ENCODE data around the gene SCAPER. TPM values are rescaled to one million over a fixed set of nuclear protein-coding genes. Genes with fewer than 3 reads are reported as not detected.

The SCAPER gene
- polyA plus RNA-seq, 4 donors, result 8.1 to 25.9 (median 14.0) TPM

DNA sequence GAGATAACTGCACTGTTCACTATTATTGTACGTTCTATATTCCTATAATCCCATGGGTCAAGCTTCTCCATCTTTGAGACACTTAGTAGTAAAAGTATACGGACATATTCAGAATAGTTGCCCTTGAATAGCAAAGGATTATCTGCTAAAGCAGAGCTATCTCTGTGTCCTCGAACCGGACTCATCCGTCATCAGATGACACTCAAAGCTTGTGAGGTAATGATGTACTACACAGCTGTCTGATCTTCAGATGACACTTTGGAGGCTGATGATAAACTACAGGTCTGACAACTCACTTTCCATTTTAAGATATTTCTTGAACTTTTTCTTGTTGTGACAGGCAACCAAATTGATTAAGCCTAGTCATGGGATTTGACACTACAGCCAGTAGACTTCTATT is 240.2 kb downstream of the SCAPER start:
- H3K27ac ChIP-seq (ENCODE audit: low read depth in 1 of 3, low read length in 2 of 3), result no peak overlapping the region
- H3K36me3 ChIP-seq (ENCODE audit: control insufficient read depth in 3 of 3, insufficient read depth in 2 of 3, low read depth in 1 of 3, low read length in 3 of 3), result no peaks in the 10 kb centered on the region
- no peaks in the 10 kb centered on the region for H3K4me1 ChIP-seq (ENCODE audit: control insufficient read depth in 3 of 3, insufficient read depth in 2 of 3, low read depth in 1 of 3, low read length in 2 of 3)
- H3K4me3 ChIP-seq (ENCODE audit: low read depth in 1 of 3, low read length in 3 of 3), result no peak overlapping the region
- WGBS, 3 donors, result 87 to 95% (median 88%) methylated on average over 5 of the region's 5 CpGs
- DNase-seq, result no peak
- FAIRE-seq, result no peak
- H3K9me3 ChIP-seq (ENCODE audit: control insufficient read depth in 2 of 2, insufficient read depth in 1 of 2, low read depth in 1 of 2, low read length in 1 of 2), result peaks cover 0 to 3% of the 10 kb centered on the region in 2 donors
- H3K27me3 ChIP-seq (ENCODE audit: control insufficient read depth in 3 of 3, insufficient read depth in 3 of 3, low read length in 3 of 3), result no peaks in the 10 kb centered on the region

DNA sequence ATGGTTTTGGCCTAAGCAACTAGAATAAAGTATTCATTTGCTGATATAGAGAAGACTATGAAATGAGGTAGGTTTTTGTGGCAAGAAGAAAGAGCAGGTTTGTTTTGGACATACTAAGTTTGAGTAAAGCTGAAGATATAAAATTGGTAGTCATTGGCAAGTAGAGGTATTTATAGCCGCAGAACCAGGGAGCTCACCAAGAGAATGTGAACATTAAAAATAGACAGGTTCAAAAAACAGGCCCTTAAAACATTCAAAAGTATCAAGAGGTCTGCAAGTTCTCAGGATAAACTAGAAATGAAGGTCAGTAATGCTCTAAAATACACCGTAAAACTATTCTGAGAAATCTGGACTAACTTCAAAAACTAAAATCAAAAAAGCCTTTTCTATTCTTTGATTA is 240.7 kb downstream of the SCAPER start:
- no peak for FAIRE-seq
- no peaks in the 10 kb centered on the region for H3K27me3 ChIP-seq (ENCODE audit: control insufficient read depth in 3 of 3, insufficient read depth in 3 of 3, low read length in 3 of 3)
- no peaks in the 10 kb centered on the region for H3K4me1 ChIP-seq (ENCODE audit: control insufficient read depth in 3 of 3, insufficient read depth in 2 of 3, low read depth in 1 of 3, low read length in 2 of 3)
- H3K27ac ChIP-seq (ENCODE audit: low read depth in 1 of 3, low read length in 2 of 3), result no peak overlapping the region
- peaks cover 0 to under 1% (median 0%) of the 10 kb centered on the region in 3 donors for H3K36me3 ChIP-seq (ENCODE audit: control insufficient read depth in 3 of 3, insufficient read depth in 2 of 3, low read depth in 1 of 3, low read length in 3 of 3)
- DNase-seq, result no peak
- WGBS, 3 donors, result 95 to 100% (median 98%) methylated on average over 2 of the region's 2 CpGs
- H3K9me3 ChIP-seq (ENCODE audit: control insufficient read depth in 2 of 2, insufficient read depth in 1 of 2, low read depth in 1 of 2, low read length in 1 of 2), result peaks cover 0 to 3% of the 10 kb centered on the region in 2 donors
- no peak overlapping the region for H3K4me3 ChIP-seq (ENCODE audit: low read depth in 1 of 3, low read length in 3 of 3)

DNA sequence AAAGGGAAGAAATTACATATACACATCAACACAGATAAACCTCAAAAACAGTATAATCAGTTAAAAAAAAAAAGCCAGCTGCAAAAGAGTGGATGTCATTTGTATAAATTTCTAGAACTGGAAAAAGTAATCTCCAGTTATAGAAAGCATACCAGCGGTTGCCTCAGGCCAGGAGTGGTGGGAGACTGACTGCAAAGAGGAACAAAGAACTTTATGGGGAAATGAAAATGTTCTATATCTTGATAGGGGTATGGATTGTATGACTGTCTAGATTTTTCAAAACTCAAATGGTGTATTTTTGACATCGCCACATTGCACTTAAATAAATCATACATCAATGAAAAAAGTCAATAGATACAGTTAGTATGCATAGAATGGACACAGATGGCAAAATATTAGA is 241.6 kb downstream of the SCAPER start:
- Histone ChIP-seq H3K4me1 (ENCODE audit: control insufficient read depth in 3 of 3, insufficient read depth in 2 of 3, low read depth in 1 of 3, low read length in 2 of 3) (no peaks in the 10 kb centered on the region), H3K9me3 (ENCODE audit: control insufficient read depth in 2 of 2, insufficient read depth in 1 of 2, low read depth in 1 of 2, low read length in 1 of 2) (peaks cover 0 to 3% of the 10 kb centered on the region in 2 donors), H3K36me3 (ENCODE audit: control insufficient read depth in 3 of 3, insufficient read depth in 2 of 3, low read depth in 1 of 3, low read length in 3 of 3) (peaks cover 0 to 4% (median 1%) of the 10 kb centered on the region in 3 donors), H3K27me3 (ENCODE audit: control insufficient read depth in 3 of 3, insufficient read depth in 3 of 3, low read length in 3 of 3) (no peaks in the 10 kb centered on the region), H3K4me3 (ENCODE audit: low read depth in 1 of 3, low read length in 3 of 3) (no peak overlapping the region), H3K27ac (ENCODE audit: low read depth in 1 of 3, low read length in 2 of 3) (no peak overlapping the region)
- no peak for DNase-seq
- 93 to 97% (median 96%) methylated on average over 2 of the region's 2 CpGs for WGBS, 3 donors
- FAIRE-seq, result no peak

DNA sequence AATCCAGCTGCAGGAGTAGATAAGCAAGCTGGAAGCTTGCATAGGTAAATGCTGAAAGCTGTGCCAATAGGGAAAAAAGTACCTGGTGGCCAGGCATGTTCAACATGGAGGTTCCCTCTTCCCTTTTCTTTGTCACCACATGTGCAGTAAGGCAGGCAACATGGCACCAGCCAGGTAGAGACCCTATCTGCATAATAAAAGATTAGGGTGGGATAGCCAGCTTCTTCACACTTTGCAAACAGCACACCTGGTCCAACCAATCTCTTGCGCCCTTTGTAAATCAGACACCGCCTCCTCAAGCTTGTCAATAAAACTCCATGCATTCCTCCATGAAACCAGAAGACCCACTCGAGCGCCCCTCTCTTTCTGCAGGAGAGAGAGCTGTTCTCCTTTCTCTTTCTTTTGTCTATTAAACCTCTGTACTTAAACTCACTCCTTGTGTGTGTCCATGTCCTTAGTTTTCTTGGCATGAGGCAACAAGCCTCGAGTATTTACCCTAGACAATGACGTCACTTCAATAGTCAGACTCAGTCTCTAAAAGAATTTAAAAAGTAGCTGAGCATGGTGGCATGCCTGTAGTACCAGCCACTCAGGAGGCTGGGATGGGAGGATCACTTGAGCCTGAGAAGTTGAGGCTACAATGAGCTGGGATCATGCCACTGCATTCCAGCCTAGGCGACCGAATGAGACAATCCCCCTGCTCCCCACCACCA is 256.3 kb downstream of the SCAPER start:
- peaks cover 0 to 10% of the 10 kb centered on the region in 2 donors for H3K9me3 ChIP-seq (ENCODE audit: control insufficient read depth in 2 of 2, insufficient read depth in 1 of 2, low read depth in 1 of 2, low read length in 1 of 2)
- H3K27me3 ChIP-seq (ENCODE audit: control insufficient read depth in 3 of 3, insufficient read depth in 3 of 3, low read length in 3 of 3), result no peaks in the 10 kb centered on the region
- H3K4me1 ChIP-seq (ENCODE audit: control insufficient read depth in 3 of 3, insufficient read depth in 2 of 3, low read depth in 1 of 3, low read length in 2 of 3), result no peaks in the 10 kb centered on the region
- WGBS, 3 donors, result 89 to 98% (median 96%) methylated on average over 8 of the region's 8 CpGs
- H3K4me3 ChIP-seq (ENCODE audit: low read depth in 1 of 3, low read length in 3 of 3), result no peak overlapping the region
- DNase-seq, result no peak
- no peak for FAIRE-seq
- no peak overlapping the region for H3K27ac ChIP-seq (ENCODE audit: low read depth in 1 of 3, low read length in 2 of 3)
- peaks cover 0 to 7% (median 3%) of the 10 kb centered on the region in 3 donors for H3K36me3 ChIP-seq (ENCODE audit: control insufficient read depth in 3 of 3, insufficient read depth in 2 of 3, low read depth in 1 of 3, low read length in 3 of 3)

DNA sequence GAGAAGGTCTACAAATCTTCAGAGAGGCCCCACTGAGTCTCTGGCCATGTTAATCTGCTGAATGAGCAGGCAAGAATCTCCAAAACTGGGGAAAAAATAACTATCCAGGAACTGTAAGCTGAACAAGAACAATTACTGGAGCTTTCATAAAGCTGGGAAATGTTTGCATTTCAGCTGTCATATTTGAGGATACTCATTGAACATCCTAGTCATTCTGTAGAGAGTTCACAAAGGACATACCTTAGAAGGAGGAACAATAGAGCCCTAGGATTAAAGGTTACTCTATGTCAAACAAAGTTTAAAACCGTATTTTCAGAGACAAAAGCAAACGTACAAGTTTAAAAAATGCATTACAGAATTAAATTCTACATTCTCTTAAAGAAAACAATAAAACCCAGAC is 257.5 kb downstream of the SCAPER start:
- no peak for FAIRE-seq
- Histone ChIP-seq H3K36me3 (ENCODE audit: control insufficient read depth in 3 of 3, insufficient read depth in 2 of 3, low read depth in 1 of 3, low read length in 3 of 3) (peaks cover 0 to 11% (median 3%) of the 10 kb centered on the region in 3 donors), H3K27me3 (ENCODE audit: control insufficient read depth in 3 of 3, insufficient read depth in 3 of 3, low read length in 3 of 3) (no peaks in the 10 kb centered on the region), H3K4me1 (ENCODE audit: control insufficient read depth in 3 of 3, insufficient read depth in 2 of 3, low read depth in 1 of 3, low read length in 2 of 3) (no peaks in the 10 kb centered on the region), H3K27ac (ENCODE audit: low read depth in 1 of 3, low read length in 2 of 3) (no peak overlapping the region), H3K4me3 (ENCODE audit: low read depth in 1 of 3, low read length in 3 of 3) (no peak overlapping the region), H3K9me3 (ENCODE audit: control insufficient read depth in 2 of 2, insufficient read depth in 1 of 2, low read depth in 1 of 2, low read length in 1 of 2) (peaks cover 0 to 10% of the 10 kb centered on the region in 2 donors)
- WGBS, 3 donors, result 87 to 97% (median 94%) methylated on average over 2 of the region's 2 CpGs
- DNase-seq, result no peak

DNA sequence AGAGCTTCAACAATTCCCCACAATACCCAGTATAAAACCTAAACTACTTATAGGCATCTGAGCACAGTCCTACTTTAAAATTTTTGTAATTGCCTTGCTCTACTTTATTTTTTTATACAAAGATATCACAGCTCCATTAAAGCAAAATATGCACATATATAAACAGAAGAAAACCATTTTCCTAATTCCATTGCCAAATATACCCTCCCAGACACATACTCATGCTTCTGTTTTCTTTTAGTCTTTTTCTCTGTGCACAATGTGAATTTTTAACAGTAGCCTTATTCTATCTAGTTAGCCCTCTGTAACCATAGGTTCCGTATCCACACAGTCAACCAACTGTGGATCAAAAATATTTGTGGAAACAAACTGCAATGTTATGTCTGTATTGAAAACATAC is 260.5 kb downstream of the SCAPER start:
- no peak overlapping the region for H3K27ac ChIP-seq (ENCODE audit: low read depth in 1 of 3, low read length in 2 of 3)
- no peak for DNase-seq
- peaks cover 0 to 12% (median 3%) of the 10 kb centered on the region in 3 donors for H3K36me3 ChIP-seq (ENCODE audit: control insufficient read depth in 3 of 3, insufficient read depth in 2 of 3, low read depth in 1 of 3, low read length in 3 of 3)
- H3K4me1 ChIP-seq (ENCODE audit: control insufficient read depth in 3 of 3, insufficient read depth in 2 of 3, low read depth in 1 of 3, low read length in 2 of 3), result no peaks in the 10 kb centered on the region
- no peaks in the 10 kb centered on the region for H3K27me3 ChIP-seq (ENCODE audit: control insufficient read depth in 3 of 3, insufficient read depth in 3 of 3, low read length in 3 of 3)
- peaks cover 0 to 10% of the 10 kb centered on the region in 2 donors for H3K9me3 ChIP-seq (ENCODE audit: control insufficient read depth in 2 of 2, insufficient read depth in 1 of 2, low read depth in 1 of 2, low read length in 1 of 2)
- WGBS, 3 donors, result 92 to 100% (median 95%) methylated on average over 1 of the region's 1 CpG
- FAIRE-seq, result no peak
- no peak overlapping the region for H3K4me3 ChIP-seq (ENCODE audit: low read depth in 1 of 3, low read length in 3 of 3)

DNA sequence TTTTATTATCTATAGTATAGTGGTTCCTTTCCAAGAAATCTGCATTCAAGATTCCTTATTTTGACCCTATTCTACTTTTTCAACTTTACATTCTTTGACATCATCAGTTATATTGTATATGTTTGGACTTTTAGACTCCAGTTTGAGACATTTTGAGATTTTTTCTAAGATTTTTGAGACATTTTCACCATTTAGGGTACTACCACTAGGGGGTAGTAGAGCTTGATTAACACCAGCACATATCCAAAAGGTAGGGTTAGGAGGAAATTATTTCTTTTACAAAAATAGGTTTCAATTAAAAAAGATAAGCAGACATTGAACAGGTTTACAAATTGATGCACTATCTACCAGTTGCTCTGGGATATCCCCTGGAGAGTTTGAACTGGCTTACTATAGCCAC is 262.5 kb downstream of the SCAPER start:
- Histone ChIP-seq H3K4me1 (ENCODE audit: control insufficient read depth in 3 of 3, insufficient read depth in 2 of 3, low read depth in 1 of 3, low read length in 2 of 3) (no peaks in the 10 kb centered on the region), H3K36me3 (ENCODE audit: control insufficient read depth in 3 of 3, insufficient read depth in 2 of 3, low read depth in 1 of 3, low read length in 3 of 3) (peaks cover 0 to 5% (median 0%) of the 10 kb centered on the region in 3 donors), H3K9me3 (ENCODE audit: control insufficient read depth in 2 of 2, insufficient read depth in 1 of 2, low read depth in 1 of 2, low read length in 1 of 2) (no peaks in the 10 kb centered on the region), H3K27me3 (ENCODE audit: control insufficient read depth in 3 of 3, insufficient read depth in 3 of 3, low read length in 3 of 3) (no peaks in the 10 kb centered on the region), H3K27ac (ENCODE audit: low read depth in 1 of 3, low read length in 2 of 3) (no peak overlapping the region), H3K4me3 (ENCODE audit: low read depth in 1 of 3, low read length in 3 of 3) (no peak overlapping the region)
- DNase-seq, result no peak
- no peak for FAIRE-seq

DNA sequence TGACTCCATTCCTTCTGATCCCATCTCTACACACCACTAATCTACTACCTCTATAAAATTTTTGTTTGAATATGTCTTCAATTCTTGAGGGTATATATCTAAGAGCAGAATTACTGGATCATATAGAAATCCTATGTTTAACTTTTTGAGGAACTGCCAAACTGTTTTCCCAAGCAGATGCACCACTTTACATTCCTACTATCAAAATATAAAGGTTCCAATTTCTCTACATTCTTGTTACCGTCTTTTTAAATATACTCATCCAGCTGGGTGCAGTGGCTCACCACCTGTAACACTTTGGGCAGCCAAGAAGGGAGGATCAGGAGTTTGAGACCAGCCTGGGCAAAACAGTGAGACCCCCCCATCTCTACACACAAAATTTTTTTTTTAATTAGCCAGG is 268.0 kb downstream of the SCAPER start:
- FAIRE-seq (no peak), DNase-seq (no peak)
- no peak overlapping the region for H3K27ac ChIP-seq (ENCODE audit: low read depth in 1 of 3, low read length in 2 of 3)
- H3K4me3 ChIP-seq (ENCODE audit: low read depth in 1 of 3, low read length in 3 of 3), result no peak overlapping the region
- no peaks in the 10 kb centered on the region for H3K27me3 ChIP-seq (ENCODE audit: control insufficient read depth in 3 of 3, insufficient read depth in 3 of 3, low read length in 3 of 3)
- H3K4me1 ChIP-seq (ENCODE audit: control insufficient read depth in 3 of 3, insufficient read depth in 2 of 3, low read depth in 1 of 3, low read length in 2 of 3), result no peaks in the 10 kb centered on the region
- 86 to 100% (median 92%) methylated on average over 1 of the region's 1 CpG for WGBS, 3 donors
- H3K9me3 ChIP-seq (ENCODE audit: control insufficient read depth in 2 of 2, insufficient read depth in 1 of 2, low read depth in 1 of 2, low read length in 1 of 2), result peaks cover 2 to 35% of the 10 kb centered on the region in 2 donors
- H3K36me3 ChIP-seq (ENCODE audit: control insufficient read depth in 3 of 3, insufficient read depth in 2 of 3, low read depth in 1 of 3, low read length in 3 of 3), result peaks cover 0 to 19% (median 1%) of the 10 kb centered on the region in 3 donors

DNA sequence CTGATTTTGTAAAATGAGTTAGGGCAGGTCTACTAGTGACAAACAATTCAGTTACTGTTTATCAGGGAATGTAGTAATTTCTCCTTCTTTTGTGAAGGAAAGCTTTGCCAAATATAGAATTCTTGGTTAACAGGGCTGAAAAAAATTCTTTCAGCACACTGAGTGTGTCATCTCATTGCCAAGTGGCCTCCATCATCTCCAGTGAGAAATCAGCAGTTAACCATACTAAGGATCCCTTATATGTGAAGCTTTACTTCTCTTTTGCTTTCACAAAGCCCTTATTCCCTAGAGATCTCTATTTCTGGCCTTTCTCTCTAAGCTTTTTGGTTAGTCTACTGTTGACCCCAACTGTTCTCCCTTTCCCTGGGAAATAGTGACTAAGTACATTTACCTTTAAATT is 269.1 kb downstream of the SCAPER start:
- H3K4me3 ChIP-seq (ENCODE audit: low read depth in 1 of 3, low read length in 3 of 3), result no peak overlapping the region
- H3K4me1 ChIP-seq (ENCODE audit: control insufficient read depth in 3 of 3, insufficient read depth in 2 of 3, low read depth in 1 of 3, low read length in 2 of 3), result no peaks in the 10 kb centered on the region
- no peaks in the 10 kb centered on the region for H3K27me3 ChIP-seq (ENCODE audit: control insufficient read depth in 3 of 3, insufficient read depth in 3 of 3, low read length in 3 of 3)
- H3K9me3 ChIP-seq (ENCODE audit: control insufficient read depth in 2 of 2, insufficient read depth in 1 of 2, low read depth in 1 of 2, low read length in 1 of 2), result peaks cover 2 to 38% of the 10 kb centered on the region in 2 donors
- DNase-seq, result no peak
- H3K27ac ChIP-seq (ENCODE audit: low read depth in 1 of 3, low read length in 2 of 3), result no peak overlapping the region
- no peak for FAIRE-seq
- peaks cover 0 to 18% (median 1%) of the 10 kb centered on the region in 3 donors for H3K36me3 ChIP-seq (ENCODE audit: control insufficient read depth in 3 of 3, insufficient read depth in 2 of 3, low read depth in 1 of 3, low read length in 3 of 3)

Measured in small intestine (tissue), 7 donors.